IMR-90 (cell line): ENCODE results near the gene PCGF6. TPM values are rescaled to one million over a fixed set of nuclear protein-coding genes. Genes with fewer than 3 reads are reported as not detected.
A peak's percentile ranks its signal among the peaks of the same experiment; 100 is the strongest.

Experiments used
- ATAC-seq: fragments of 200-7000 bp; cut with Tn5 transposase; 2 replicates; pipeline ENCODE4 v1.9.1; 2020; ENCODE audit warnings: low read depth, mild to moderate bottlenecking, moderate library complexity
- BruUV-seq: library from RNA; stranded (reverse); fragments of 400-500 nt; replicated peaks from 2 replicates; lab custom pipeline; 2021; lab: Mats Ljungman, UMichigan
- CTCF ChIA-PET: fragments of 300-600 bp; formaldehyde crosslinking; extraction: SDS; loops from one replicate; lab custom pipeline; 2021; ENCODE audit warnings: antibody characterized with exemption; lab: Yijun Ruan, JAX
- POLR2A ChIA-PET: fragments of 300-600 bp; sonication (Branson Sonifier 250); formaldehyde crosslinking; loops from one replicate; lab custom pipeline; 2022; ENCODE audit warnings: antibody characterized with exemption; ENCODE audit not compliant: unreplicated experiment; lab: Charles Lee
- DNase-seq: peaks from one replicate; pipeline ENCODE4 v3.0.0; 2013
- H2AFZ ChIP-seq: replicated peaks from 2 replicates; pipeline ENCODE3; 2013; ENCODE audit warnings: low read length, mild to moderate bottlenecking; ENCODE audit not compliant: poor library complexity
- H2AK5ac ChIP-seq: 2 replicates; pipeline ENCODE4 v1.6.1; 2013; ENCODE audit warnings: low read depth, low read length, inconsistent platforms
- H2AK9ac ChIP-seq: replicated peaks from 2 replicates; pipeline ENCODE3; 2013; ENCODE audit warnings: mild to moderate bottlenecking, low read depth, low read length, moderate library complexity; ENCODE audit not compliant: poor library complexity
- H2BK120ac ChIP-seq: 2 replicates; pipeline ENCODE4 v1.6.1; 2013; ENCODE audit warnings: low read depth, low read length, inconsistent platforms
- H2BK15ac ChIP-seq: 3 replicates; pipeline ENCODE4 v1.6.1; 2013; ENCODE audit warnings: low read depth, low read length, inconsistent platforms
- H2BK20ac ChIP-seq: 2 replicates; pipeline ENCODE4 v1.6.1; 2013; ENCODE audit warnings: low read depth, mild to moderate bottlenecking, inconsistent platforms, low read length, moderate library complexity
- H2BK5ac ChIP-seq: 2 replicates; pipeline ENCODE4 v1.6.1; 2013; ENCODE audit warnings: mild to moderate bottlenecking, low read depth, low read length, inconsistent platforms; ENCODE audit not compliant: poor library complexity, severe bottlenecking
- H3K14ac ChIP-seq: replicated peaks from 2 replicates; pipeline ENCODE4 v1.6.1; 2013; ENCODE audit warnings: low read depth, low read length, inconsistent platforms
- H3K18ac ChIP-seq: 2 replicates; pipeline ENCODE4 v1.6.1; 2013; ENCODE audit warnings: low read depth, low read length, control low read depth
- H3K23ac ChIP-seq: 2 replicates; pipeline ENCODE4 v1.6.1; 2013; ENCODE audit warnings: low read depth, low read length, inconsistent platforms
- H3K27ac ChIP-seq: 2 replicates; pipeline ENCODE4 v1.5.1; 2013; ENCODE audit warnings: mild to moderate bottlenecking, control low read depth, low read length; ENCODE audit not compliant: insufficient read depth
- H3K27me3 ChIP-seq: 2 replicates; pipeline ENCODE4 v1.6.1; 2013; ENCODE audit warnings: low read length; ENCODE audit not compliant: control insufficient read depth, insufficient read depth
- H3K36me3 ChIP-seq: 2 replicates; pipeline ENCODE4 v1.6.1; 2013; ENCODE audit warnings: low read length, mixed read lengths; ENCODE audit not compliant: control insufficient read depth, insufficient read depth
- H3K4ac ChIP-seq: 2 replicates; pipeline ENCODE4 v1.6.1; 2013; ENCODE audit warnings: low read depth, low read length, inconsistent platforms
- H3K4me1 ChIP-seq: 2 replicates; pipeline ENCODE4 v1.6.1; 2013; ENCODE audit warnings: low read length, mixed read lengths; ENCODE audit not compliant: control insufficient read depth, insufficient read depth
- H3K4me2 ChIP-seq: 2 replicates; pipeline ENCODE4 v1.6.1; 2013; ENCODE audit warnings: low read depth, mild to moderate bottlenecking, control low read depth, low read length, moderate library complexity
- H3K4me3 ChIP-seq: 2 replicates; pipeline ENCODE4 v1.5.1; 2013; ENCODE audit warnings: low read depth, mild to moderate bottlenecking, control low read depth, low read length, moderate library complexity; ENCODE audit not compliant: insufficient read depth
- H3K56ac ChIP-seq: 2 replicates; pipeline ENCODE4 v1.6.1; 2013; ENCODE audit warnings: low read length, inconsistent platforms; ENCODE audit not compliant: insufficient read depth; ENCODE audit errors: extremely low read depth
- H3K79me1 ChIP-seq, 2 experiments: 2 replicates each; pipeline ENCODE4 v1.6.1; 2013; ENCODE audit warnings: low read length in 2 of 2, inconsistent platforms in 1 of 2, low read depth in 1 of 2
- H3K9ac ChIP-seq: 2 replicates; pipeline ENCODE4 v1.6.1; 2013; ENCODE audit warnings: low read depth, low read length, control low read depth
- H3K9me1 ChIP-seq: 2 replicates; pipeline ENCODE4 v1.6.1; 2013; ENCODE audit warnings: low read length, inconsistent platforms; ENCODE audit not compliant: insufficient read depth
- H3K9me3 ChIP-seq: 2 replicates; pipeline ENCODE4 v1.6.1; 2013; ENCODE audit warnings: low read length; ENCODE audit not compliant: control insufficient read depth, insufficient read depth
- H4K20me1 ChIP-seq: 2 replicates; pipeline ENCODE4 v1.6.1; 2013; ENCODE audit warnings: low read length, inconsistent platforms; ENCODE audit not compliant: insufficient read depth
- H4K5ac ChIP-seq: 2 replicates; pipeline ENCODE4 v1.6.1; 2013; ENCODE audit warnings: mild to moderate bottlenecking, low read depth, low read length, control low read depth
- H4K8ac ChIP-seq, 2 experiments: 2 replicates each; pipeline ENCODE4 v1.6.1; 2013; ENCODE audit warnings: low read depth in 2 of 2, low read length in 2 of 2, control low read depth in 1 of 2, inconsistent platforms in 1 of 2
- H4K91ac ChIP-seq: 2 replicates; pipeline ENCODE4 v1.6.1; 2013; ENCODE audit warnings: low read depth, low read length, inconsistent platforms; ENCODE audit not compliant: insufficient read depth
- BHLHE40 ChIP-seq: fragments of 150-350 bp; IDR thresholded peaks from 2 replicates; pipeline ENCODE4 v1.6.1; 2016; ENCODE audit warnings: mild to moderate bottlenecking, low read depth, low read length
- CEBPB ChIP-seq: IDR thresholded peaks from 2 replicates; pipeline ENCODE4 v1.6.1; 2012; ENCODE audit warnings: low read depth, low read length, improper control_type of control experiment
- CHD1 ChIP-seq: IDR thresholded peaks from 2 replicates; pipeline ENCODE4 v1.6.1; 2012; ENCODE audit warnings: low read depth, low read length, improper control_type of control experiment
- CTCF ChIP-seq: conservative IDR thresholded peaks from 2 replicates; pipeline ENCODE4 v1.5.1; 2012; ENCODE audit warnings: mild to moderate bottlenecking, low read depth, low read length, improper control_type of control experiment
- ELK1 ChIP-seq: fragments of 150-350 bp; IDR thresholded peaks from 2 replicates; pipeline ENCODE4 v1.6.1; 2016; ENCODE audit warnings: low read depth, mild to moderate bottlenecking, low read length, moderate library complexity, borderline replicate concordance
- FOS ChIP-seq: fragments of 150-350 bp; IDR thresholded peaks from 2 replicates; pipeline ENCODE4 v1.6.1; 2016; ENCODE audit warnings: low read depth, low read length
- MAFK ChIP-seq: IDR thresholded peaks from 2 replicates; pipeline ENCODE4 v1.6.1; 2012; ENCODE audit warnings: low read depth, low read length, improper control_type of control experiment
- MAZ ChIP-seq: IDR thresholded peaks from 2 replicates; pipeline ENCODE4 v1.6.1; 2012; ENCODE audit warnings: low read depth, mild to moderate bottlenecking, low read length, improper control_type of control experiment, moderate library complexity, borderline replicate concordance
- MXI1 ChIP-seq: IDR thresholded peaks from 2 replicates; pipeline ENCODE4 v1.6.1; 2012; ENCODE audit warnings: low read depth, mild to moderate bottlenecking, low read length, moderate library complexity, borderline replicate concordance
- NFE2L2 ChIP-seq: fragments of 150-350 bp; IDR thresholded peaks from 2 replicates; pipeline ENCODE4 v1.6.1; 2016; ENCODE audit warnings: low read depth, mild to moderate bottlenecking, low read length
- POLR2A ChIP-seq: IDR thresholded peaks from 2 replicates; pipeline ENCODE4 v1.6.1; 2012; ENCODE audit warnings: mild to moderate bottlenecking, low read depth, low read length
- RAD21 ChIP-seq: IDR thresholded peaks from 2 replicates; pipeline ENCODE4 v1.6.1; 2012; ENCODE audit warnings: low read length, improper control_type of control experiment
- RCOR1 ChIP-seq: IDR thresholded peaks from 2 replicates; pipeline ENCODE4 v1.6.1; 2012; ENCODE audit warnings: mild to moderate bottlenecking, low read length, improper control_type of control experiment; ENCODE audit not compliant: insufficient replicate concordance
- RFX5 ChIP-seq: IDR thresholded peaks from 2 replicates; pipeline ENCODE4 v1.8.0; 2012; ENCODE audit warnings: low read depth, mild to moderate bottlenecking, low read length, moderate library complexity
- SMC3 ChIP-seq: fragments of 150-350 bp; IDR thresholded peaks from 2 replicates; pipeline ENCODE4 v1.6.1; 2016; ENCODE audit warnings: low read depth, mild to moderate bottlenecking, antibody characterized with exemption, low read length, moderate library complexity
- USF2 ChIP-seq: fragments of 150-350 bp; IDR thresholded peaks from 2 replicates; pipeline ENCODE4 v1.6.1; 2017; ENCODE audit warnings: mild to moderate bottlenecking, antibody characterized with exemption, low read length, low read depth
- WGBS, 2 experiments: methylation state at CpG; one replicate each; pipeline versions ENCODE4 v1.1.5 to v1.1.7; 2013; ENCODE audit warnings: missing lambda C conversion rate in 2 of 2; ENCODE audit not compliant: insufficient read length in 1 of 2; ENCODE audit errors: extremely low coverage in 2 of 2; 5-methylcytosine and 5-hydroxymethylcytosine counted together
- dilution Hi-C: fragments of 300-500 bp; cut with HindIII; formaldehyde crosslinking; loops from one replicate; pipeline ENCODE4 v1.14.3; 2018; ENCODE audit warnings: low sequenced_read_pairs; ENCODE audit not compliant: unreplicated experiment
- in situ Hi-C: fragments of 300-500 bp; cut with MboI; formaldehyde crosslinking; loops from 3 replicates; pipeline ENCODE4 v1.14.3; 2019; ENCODE audit warnings: low sequenced_read_pairs, inconsistent platforms, mixed read lengths
- intact Hi-C: fragments of 100-400 bp; cut with micrococcal nuclease; formaldehyde crosslinking; loops from 2 replicates; pipeline ENCODE4 v1.10.0; 2022
- polyA plus RNA-seq, 3 experiments: library from polyadenylated mRNA; depleted of rRNA; stranded (reverse); fragments of >200 nt; gene quantifications; 2 replicates each; pipeline ENCODE4 v1.2.3, GENCODE V29; 2012; ENCODE audit warnings: low replicate concordance in 1 of 3
- total RNA-seq: library from RNA; depleted of rRNA; stranded (reverse); fragments of >200 nt; gene quantifications from 2 replicates; pipeline ENCODE4 v1.2.3, GENCODE V29; 2012

The PCGF6 gene
- total and polyA plus RNA-seq, 2 of the 4 experiments (the other 2 are of a cell fraction), result 4.9 to 6.5 TPM

GRCh38 chr10:103278862-103279298 lies 72.1 kb downstream of the PCGF6 start:
- Histone ChIP-seq H3K27me3 (peaks cover 24% of the 10 kb centered on the region), H4K20me1 (peaks cover 17% of the 10 kb centered on the region), H3K36me3 (no peaks in the 10 kb centered on the region), H2BK5ac (no peak overlapping the region), H3K4me3 (no peak overlapping the region), H3K4me1 (peaks cover 9% of the 10 kb centered on the region; the same call in 1 of the 2 replicates), H2AK9ac (no peak overlapping the region), H4K8ac (no peak overlapping the region), H3K4me2 (no peak overlapping the region), H2BK120ac (no peak overlapping the region), H3K4ac (no peak overlapping the region), H3K56ac (no peak overlapping the region), H3K27ac (no peak overlapping the region), H2BK15ac (no peak overlapping the region), H2AK5ac (no peak overlapping the region), H4K5ac (no peak overlapping the region), H3K9ac (no peak overlapping the region), H3K23ac (no peak overlapping the region), H3K9me3 (no peaks in the 10 kb centered on the region), H2AFZ (peak overlapping the region; percentile 46), H2BK20ac (no peak overlapping the region), H4K91ac (no peak overlapping the region), H3K9me1 (no peaks in the 10 kb centered on the region; the same call in 1 of the 2 replicates), H3K79me1 (peaks cover 0 to 5% of the 10 kb centered on the region in 2 experiments; a peak in 2 of 4 replicates), H3K18ac (no peak overlapping the region), H3K14ac (no peak overlapping the region)
- intact Hi-C loops (no loop called here), in situ Hi-C loops (no loop called here), dilution Hi-C loops (no loop called here)
- DNase-seq (peak; percentile 55), ATAC-seq (no peak)
- WGBS, 2 experiments, result 4% methylated on average over 11 of the region's 11 CpGs; no CpG with 5 or more reads in 1 of the 2 experiments
- ChIA-PET POLR2A (no interaction called here), CTCF (interaction anchor here (1.3 kb wide), 1 partner anchor 55 kb away, joined by 6 read pairs; no protein-coding TSS in a partner anchor)
- TF ChIP-seq FOS, result no peak
- TF ChIP-seq BHLHE40, result 0 out of 2 replicates have a peak, but pooled peaks have one; percentile 26
- no peak for TF ChIP-seq POLR2A
- no peak for TF ChIP-seq MAFK
- peak; percentile 76 for TF ChIP-seq RCOR1
- TF ChIP-seq USF2, result no peak
- TF ChIP-seq CTCF, result no peak
- no peak for TF ChIP-seq CEBPB
- TF ChIP-seq RAD21, result no peak
- peak; percentile 55; the same call in 1 of the 2 replicates for TF ChIP-seq MXI1
- TF ChIP-seq ELK1, result no peak
- TF ChIP-seq SMC3, result no peak
- 0 out of 2 replicates have a peak, but pooled peaks have one; percentile 16 for TF ChIP-seq MAZ
- TF ChIP-seq RFX5, result no peak
- TF ChIP-seq NFE2L2, result no peak
- no peak for TF ChIP-seq CHD1
- no TSS peak for BruUV-seq
